ENCODE data around the gene TSPAN33. TPM values are rescaled to one million over a fixed set of nuclear protein-coding genes. Genes with fewer than 3 reads are reported as not detected.

TSPAN33 gene
- total RNA-seq, 1 donor from 2014 or later: 14.3 TPM

DNA sequence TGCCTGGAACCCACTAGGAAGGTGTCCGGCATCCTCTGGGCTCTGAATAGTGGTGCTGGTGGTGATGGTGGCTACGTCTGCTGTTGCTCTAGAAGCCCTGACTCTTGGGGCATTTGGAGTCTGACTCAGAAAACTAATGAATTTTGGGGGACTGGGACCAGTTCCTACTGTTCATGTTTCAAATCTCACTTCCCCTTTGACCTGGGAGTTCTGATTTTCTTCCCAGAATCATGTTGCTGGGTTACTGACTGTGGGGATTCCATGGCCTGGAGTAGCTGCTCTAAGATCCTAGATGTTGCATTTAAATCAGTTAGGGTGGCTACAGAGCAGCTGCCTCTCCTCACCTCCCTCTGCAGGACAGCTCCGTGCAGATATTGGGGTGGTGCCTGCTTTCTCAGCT lies 3.2 kb downstream of the TSPAN33 start:
- DNase-seq (ENCODE audit: low read depth): no peak
- no peak overlapping the region for H3K4me3 ChIP-seq (ENCODE audit: low read depth, low read length)
- TF ChIP-seq CTCF (conservative IDR thresholded peaks at IDR 0.05; ENCODE audit: low read depth, low read length): no peak

GRCh38 chr7:129149511-129149910 lies 5.0 kb downstream of the TSPAN33 start:
- DNase-seq (ENCODE audit: low read depth): no peak
- H3K4me3 ChIP-seq (ENCODE audit: low read depth, low read length): no peak overlapping the region
- no peak for TF ChIP-seq CTCF (conservative IDR thresholded peaks at IDR 0.05; ENCODE audit: low read depth, low read length)

DNA sequence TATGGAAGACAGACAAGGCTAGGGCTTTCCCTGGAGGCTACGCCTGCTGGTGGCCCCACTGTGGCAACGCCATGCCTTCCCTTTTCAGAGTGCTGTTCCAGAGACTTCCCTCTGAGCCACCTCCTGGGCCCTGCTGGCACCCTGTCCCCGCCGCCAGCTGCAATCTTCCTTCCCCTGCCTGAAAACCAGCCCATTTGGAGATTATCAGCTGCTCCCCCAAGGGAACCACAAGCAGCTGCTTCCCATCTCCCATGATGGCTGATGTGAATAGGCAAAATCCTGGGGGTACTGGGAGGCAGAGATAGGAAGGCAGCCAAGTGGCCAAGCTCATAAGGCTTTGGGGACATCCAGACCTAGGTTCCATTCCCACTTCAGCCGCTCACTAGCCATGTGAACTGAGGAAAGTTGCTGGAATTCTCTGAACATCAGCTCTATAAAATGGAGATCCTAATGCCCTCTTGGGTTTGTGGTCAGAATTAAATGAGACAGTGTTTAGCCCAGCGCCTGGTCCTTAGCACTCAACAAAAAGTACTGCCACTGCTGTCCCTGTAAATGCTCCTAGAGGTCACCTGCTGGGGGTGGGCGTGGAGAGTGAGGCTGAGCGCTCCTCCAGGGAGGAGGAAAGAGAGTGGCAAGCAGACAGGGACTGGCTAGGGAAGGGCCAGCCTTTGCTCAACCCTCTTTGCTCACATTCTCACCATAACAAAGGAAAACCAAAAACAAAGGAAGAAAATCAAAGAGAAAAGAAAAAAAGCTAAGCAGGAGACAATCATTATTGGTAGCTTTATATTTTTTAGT lies 5.9 kb downstream of the TSPAN33 start:
- TF ChIP-seq CTCF (conservative IDR thresholded peaks at IDR 0.05; ENCODE audit: low read depth, low read length): no peak
- no peak overlapping the region for H3K4me3 ChIP-seq (ENCODE audit: low read depth, low read length)

GRCh38 chr7:129157651-129158050 lies 13.1 kb downstream of the TSPAN33 start:
- no peak overlapping the region for H3K4me3 ChIP-seq (ENCODE audit: low read depth, low read length)
- TF ChIP-seq CTCF (conservative IDR thresholded peaks at IDR 0.05; ENCODE audit: low read depth, low read length): no peak
- DNase-seq (ENCODE audit: low read depth): no peak

More for the DNA sequence above, 5.9 kb downstream of the TSPAN33 start:
- DNase-seq (ENCODE audit: low read depth): no peak

GRCh38 chr7:129159539-129159938 lies 15.0 kb downstream of the TSPAN33 start:
- DNase-seq (ENCODE audit: low read depth): no peak
- TF ChIP-seq CTCF (conservative IDR thresholded peaks at IDR 0.05; ENCODE audit: low read depth, low read length): no peak
- H3K4me3 ChIP-seq (ENCODE audit: low read depth, low read length): no peak overlapping the region

GRCh38 chr7:129160161-129160905 lies 15.8 kb downstream of the TSPAN33 start:
- no peak for DNase-seq (ENCODE audit: low read depth)
- no peak for TF ChIP-seq CTCF (conservative IDR thresholded peaks at IDR 0.05; ENCODE audit: low read depth, low read length)
- no peak overlapping the region for H3K4me3 ChIP-seq (ENCODE audit: low read depth, low read length)
